ENCODE measurements around the gene PGS1.

GRCh38 chr17:78429618-78429995 lies 51.2 kb downstream of the PGS1 start:
- TF ChIP-seq CTCF (IDR thresholded peaks at IDR 0.05; ENCODE audit: borderline replicate concordance, extremely low read depth, low read length, poor library complexity, severe bottlenecking) (no peak), EZH2 (IDR thresholded peaks at IDR 0.05; ENCODE audit: borderline replicate concordance, low read depth, low read length, severe bottlenecking) (no peak)

Measured in DND-41 (cell line).